ENCODE data around the gene GNG7.
"Not testable (repeated sequence)": the region's sequence is repeated elsewhere in the genome, so short reads cannot be mapped to it uniquely, and the experiment has no call there.

The GNG7 gene

DNA sequence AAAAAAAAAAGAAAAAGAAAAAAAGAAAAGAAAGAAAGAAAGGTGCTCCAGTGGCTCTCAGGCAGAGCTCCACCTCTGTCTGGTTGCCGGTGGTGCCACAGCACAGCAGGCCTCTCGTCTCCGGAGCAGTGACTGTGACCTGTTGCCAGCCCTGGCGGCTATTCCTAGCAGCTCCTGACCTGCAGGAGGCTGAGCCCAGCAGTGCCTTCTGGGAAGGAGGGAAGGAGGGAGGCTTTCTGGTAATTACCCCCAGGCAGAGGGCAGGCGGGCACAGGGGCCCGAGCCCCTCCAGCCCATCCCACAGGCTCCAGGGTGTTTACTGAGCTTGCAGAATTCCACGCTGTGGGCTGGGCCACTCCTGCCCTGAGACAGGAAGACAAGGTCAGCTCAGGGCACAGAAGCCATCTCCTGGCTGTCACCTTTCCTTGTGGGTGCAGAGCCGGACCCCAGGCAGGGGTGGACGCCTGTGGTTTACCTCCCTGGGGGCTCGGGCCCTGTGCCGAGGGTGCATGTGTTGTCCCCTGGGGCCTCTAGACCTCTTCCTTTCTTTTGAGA lies 77.9 kb downstream of the GNG7 start:
- no peaks in the 10 kb centered on the region for H3K36me3 ChIP-seq (ENCODE audit: control insufficient read depth in 4 of 4, insufficient read depth in 4 of 4, low read length in 3 of 4)
- peak in 2 of 3 donors; percentile 45 to 53 for DNase-seq
- ChIA-PET POLR2A (interaction anchor here (0.6 to 1.3 kb wide), 4 partner anchors 149 to 1587 kb away, joined by 3 to 6 read pairs (median 4); partner anchors contain the start of gene GADD45B), CTCF (interaction anchor here (1.1 to 1.2 kb wide), 5 partner anchors 10 to 350 kb away, joined by 3 to 4 read pairs (median 3); no protein-coding TSS in a partner anchor)
- H3K27me3 ChIP-seq (replicated peaks in 2 of 5; ENCODE audit: control insufficient read depth in 4 of 5, insufficient read depth in 5 of 5, low read length in 4 of 5), result no peaks in the 10 kb centered on the region
- 20% methylated on average over 8 of the region's 11 CpGs for WGBS (ENCODE audit: insufficient coverage)
- H3K27ac ChIP-seq (ENCODE audit: insufficient read depth in 1 of 2, low read depth in 1 of 2, low read length in 2 of 2, poor library complexity in 1 of 2, severe bottlenecking in 2 of 2), result no peak overlapping the region
- H3K4me3 ChIP-seq (ENCODE audit: control insufficient read depth in 1 of 7, extremely low read depth in 1 of 7, insufficient read depth in 4 of 7, low read depth in 2 of 7, low read length in 6 of 7), result peak overlapping the region in 2 of 7 experiments; percentile 26 to 33
- no peaks in the 10 kb centered on the region for H3K9me3 ChIP-seq (ENCODE audit: control extremely low read depth in 1 of 5, control insufficient read depth in 4 of 5, insufficient read depth in 2 of 5, low read depth in 1 of 5, low read length in 4 of 5)
- peaks cover 8 to 81% (median 71%) of the 10 kb centered on the region in 4 experiments for H3K4me1 ChIP-seq (ENCODE audit: control extremely low read depth in 1 of 4, control insufficient read depth in 4 of 4, insufficient read depth in 4 of 4, low read length in 3 of 4)

DNA sequence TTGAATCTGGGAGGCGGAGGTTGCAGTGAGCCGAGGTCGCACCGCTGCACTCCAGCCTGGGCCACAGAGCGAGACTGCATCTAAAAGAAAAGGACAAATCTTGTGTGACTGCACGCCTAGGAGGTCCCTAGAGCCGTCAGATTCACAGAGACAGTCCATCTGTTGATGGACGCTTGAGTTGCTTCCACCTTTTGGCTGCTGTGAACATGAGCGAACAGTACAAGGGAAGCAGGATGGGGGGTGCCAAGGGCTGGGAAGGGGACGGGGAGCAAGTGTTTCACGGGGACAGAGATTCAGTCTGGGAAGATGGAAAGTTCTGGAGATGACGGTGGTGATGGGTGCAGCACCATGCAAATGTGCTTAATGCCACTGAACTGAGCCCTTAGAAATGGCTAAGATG lies 78.7 kb downstream of the GNG7 start:
- no peak for DNase-seq
- H3K27me3 ChIP-seq (replicated peaks in 2 of 5; ENCODE audit: control insufficient read depth in 4 of 5, insufficient read depth in 5 of 5, low read length in 4 of 5), result no peaks in the 10 kb centered on the region
- CTCF ChIA-PET, result interaction anchor here (1.1 to 1.6 kb wide), 3 partner anchors 10 to 178 kb away, joined by 3 to 6 read pairs (median 3); no protein-coding TSS in a partner anchor
- H3K4me3 ChIP-seq (ENCODE audit: control insufficient read depth in 1 of 7, extremely low read depth in 1 of 7, insufficient read depth in 4 of 7, low read depth in 2 of 7, low read length in 6 of 7), result no peak overlapping the region
- 91% methylated on average over 10 of the region's 12 CpGs for WGBS (ENCODE audit: insufficient coverage)
- H3K27ac ChIP-seq (ENCODE audit: insufficient read depth in 1 of 2, low read depth in 1 of 2, low read length in 2 of 2, poor library complexity in 1 of 2, severe bottlenecking in 2 of 2), result no peak overlapping the region
- POLR2A ChIA-PET, result interaction anchor here (0.6 to 1.3 kb wide), 2 partner anchors 148 to 266 kb away, joined by 3 to 6 read pairs; partner anchors contain the start of gene GADD45B
- peaks cover 7 to 81% (median 73%) of the 10 kb centered on the region in 4 experiments for H3K4me1 ChIP-seq (ENCODE audit: control extremely low read depth in 1 of 4, control insufficient read depth in 4 of 4, insufficient read depth in 4 of 4, low read length in 3 of 4)
- H3K36me3 ChIP-seq (ENCODE audit: control insufficient read depth in 4 of 4, insufficient read depth in 4 of 4, low read length in 3 of 4), result no peaks in the 10 kb centered on the region
- no peaks in the 10 kb centered on the region for H3K9me3 ChIP-seq (ENCODE audit: control extremely low read depth in 1 of 5, control insufficient read depth in 4 of 5, insufficient read depth in 2 of 5, low read depth in 1 of 5, low read length in 4 of 5)

DNA sequence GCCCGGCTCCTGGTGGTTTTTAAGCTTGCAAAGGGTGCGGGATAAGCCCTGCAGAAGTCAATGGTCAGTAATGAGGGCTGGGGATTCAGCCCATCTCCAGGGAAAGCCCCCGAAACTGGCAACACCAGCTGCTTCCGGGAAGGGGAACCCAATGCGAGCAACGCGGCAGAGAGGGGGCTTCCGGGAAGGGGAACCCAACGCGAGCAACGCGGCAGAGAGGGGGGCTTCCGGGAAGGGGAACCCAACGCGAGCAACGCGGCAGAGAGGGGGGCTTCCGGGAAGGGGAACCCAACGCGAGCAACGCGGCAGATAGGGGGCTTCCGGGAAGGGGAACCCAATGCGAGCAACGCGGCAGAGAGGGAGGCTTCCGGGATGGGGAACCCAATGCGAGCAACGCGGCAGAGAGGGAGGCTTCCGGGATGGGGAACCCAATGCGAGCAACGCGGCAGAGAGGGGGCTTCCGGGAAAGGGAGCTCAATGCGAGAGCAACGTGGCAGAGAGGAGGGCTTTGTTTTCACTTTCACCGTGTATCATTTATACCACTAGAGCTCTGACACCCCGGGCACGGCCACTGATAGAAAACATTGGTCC lies 80.0 kb downstream of the GNG7 start:
- H3K4me1 ChIP-seq (ENCODE audit: control extremely low read depth in 1 of 4, control insufficient read depth in 4 of 4, insufficient read depth in 4 of 4, low read length in 3 of 4), result peaks cover 8 to 84% (median 79%) of the 10 kb centered on the region in 4 experiments
- POLR2A ChIA-PET, result not testable (repeated sequence)
- 57% methylated on average over 25 of the region's 40 CpGs for WGBS (ENCODE audit: insufficient coverage)

DNA sequence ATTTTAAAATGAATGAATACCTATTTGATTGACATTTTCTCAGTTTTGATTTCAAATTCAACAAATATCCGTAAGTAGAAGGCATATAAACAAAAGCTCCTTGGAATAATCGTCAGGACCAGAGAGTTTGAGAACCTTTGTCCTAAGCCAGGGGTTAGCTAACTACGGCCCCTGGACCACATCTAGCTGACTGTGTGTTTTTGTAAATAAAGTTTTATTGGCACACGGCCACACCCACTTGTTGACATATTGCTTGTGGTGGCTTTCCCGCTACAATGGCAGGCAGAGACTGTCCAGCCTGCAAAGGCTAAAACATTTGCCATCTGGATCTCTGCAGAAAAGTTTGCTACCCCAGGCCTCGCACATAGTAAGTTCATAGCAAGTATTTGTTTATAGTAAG lies 83.4 kb downstream of the GNG7 start:
- no peaks in the 10 kb centered on the region for H3K36me3 ChIP-seq (ENCODE audit: control insufficient read depth in 4 of 4, insufficient read depth in 4 of 4, low read length in 3 of 4)
- peak overlapping the region; percentile 87 to 95 for H3K27ac ChIP-seq (ENCODE audit: insufficient read depth in 1 of 2, low read depth in 1 of 2, low read length in 2 of 2, poor library complexity in 1 of 2, severe bottlenecking in 2 of 2)
- DNase-seq, result peak in 1 of 3 donors; percentile 43
- peak overlapping the region in 2 of 7 experiments; percentile 26 to 49 for H3K4me3 ChIP-seq (ENCODE audit: control insufficient read depth in 1 of 7, extremely low read depth in 1 of 7, insufficient read depth in 4 of 7, low read depth in 2 of 7, low read length in 6 of 7)
- ChIA-PET CTCF (interaction anchor here (1.1 to 5.3 kb wide), 8 partner anchors 7 to 146 kb away, joined by 3 to 41 read pairs (median 8); partner anchors contain the start of gene GADD45B), POLR2A (interaction anchor here (1.2 kb wide), 1 partner anchor 143 kb away, joined by 6 read pairs; the partner anchor contains the start of gene GADD45B)
- H3K9me3 ChIP-seq (ENCODE audit: control extremely low read depth in 1 of 5, control insufficient read depth in 4 of 5, insufficient read depth in 2 of 5, low read depth in 1 of 5, low read length in 4 of 5), result peaks cover 0 to 4% (median 4%) of the 10 kb centered on the region in 5 experiments
- no peaks in the 10 kb centered on the region for H3K27me3 ChIP-seq (replicated peaks in 2 of 5; ENCODE audit: control insufficient read depth in 4 of 5, insufficient read depth in 5 of 5, low read length in 4 of 5)
- 82% methylated on average over 4 of the region's 6 CpGs for WGBS (ENCODE audit: insufficient coverage)
- H3K4me1 ChIP-seq (ENCODE audit: control extremely low read depth in 1 of 4, control insufficient read depth in 4 of 4, insufficient read depth in 4 of 4, low read length in 3 of 4), result peaks cover 8 to 82% (median 73%) of the 10 kb centered on the region in 4 experiments

More for the DNA sequence above, 80.0 kb downstream of the GNG7 start:
- not testable (repeated sequence) for H3K9me3 ChIP-seq (ENCODE audit: control extremely low read depth in 1 of 5, control insufficient read depth in 4 of 5, insufficient read depth in 2 of 5, low read depth in 1 of 5, low read length in 4 of 5); H3K27ac ChIP-seq (ENCODE audit: insufficient read depth in 1 of 2, low read depth in 1 of 2, low read length in 2 of 2, poor library complexity in 1 of 2, severe bottlenecking in 2 of 2); H3K36me3 ChIP-seq (ENCODE audit: control insufficient read depth in 4 of 4, insufficient read depth in 4 of 4, low read length in 3 of 4); H3K27me3 ChIP-seq (replicated peaks in 2 of 5; ENCODE audit: control insufficient read depth in 4 of 5, insufficient read depth in 5 of 5, low read length in 4 of 5)
- DNase-seq, result peak in 2 of 3 donors; percentile 59 to 65
- CTCF ChIA-PET, result interaction anchor here (0.6 to 5.3 kb wide), 7 partner anchors 9 to 146 kb away, joined by 3 to 41 read pairs (median 4); partner anchors contain the start of gene GADD45B
- peak overlapping the region in 2 of 7 experiments; percentile 4 to 22 for H3K4me3 ChIP-seq (ENCODE audit: control insufficient read depth in 1 of 7, extremely low read depth in 1 of 7, insufficient read depth in 4 of 7, low read depth in 2 of 7, low read length in 6 of 7)

DNA sequence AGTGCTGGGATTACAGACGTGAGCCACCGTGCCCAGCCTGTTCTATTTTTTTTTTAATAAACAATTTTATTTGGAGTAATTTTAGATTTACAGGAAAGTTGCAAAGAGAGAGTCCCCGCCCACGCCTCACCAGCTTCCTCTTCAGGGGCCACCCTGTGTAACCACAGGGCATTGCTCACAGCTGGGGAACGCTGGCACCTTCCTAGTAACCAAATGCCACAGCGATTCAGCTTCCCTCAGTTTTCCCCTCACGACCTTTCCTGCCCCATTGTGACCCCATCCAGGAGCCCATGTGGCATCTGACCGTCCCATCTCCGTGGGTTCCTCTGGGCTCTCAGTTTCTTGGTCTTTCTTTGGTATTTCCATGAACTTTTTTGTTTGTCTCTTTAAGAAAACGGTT lies 83.9 kb downstream of the GNG7 start:
- peak; percentile 82 to 97 (median 94) for DNase-seq
- WGBS (ENCODE audit: insufficient coverage), result 0% methylated on average over 6 of the region's 10 CpGs
- ChIA-PET POLR2A (interaction anchor here (1.2 kb wide), 1 partner anchor 142 kb away, joined by 6 read pairs; the partner anchor contains the start of gene GADD45B), CTCF (interaction anchor here (1.1 to 5.3 kb wide), 7 partner anchors 9 to 146 kb away, joined by 3 to 41 read pairs (median 7); partner anchors contain the start of gene GADD45B)
- Histone ChIP-seq H3K4me3 (ENCODE audit: control insufficient read depth in 1 of 7, extremely low read depth in 1 of 7, insufficient read depth in 4 of 7, low read depth in 2 of 7, low read length in 6 of 7) (peak overlapping the region in 5 of 7 experiments; percentile 22 to 65 (median 49)), H3K36me3 (ENCODE audit: control insufficient read depth in 4 of 4, insufficient read depth in 4 of 4, low read length in 3 of 4) (no peaks in the 10 kb centered on the region), H3K4me1 (ENCODE audit: control extremely low read depth in 1 of 4, control insufficient read depth in 4 of 4, insufficient read depth in 4 of 4, low read length in 3 of 4) (peaks cover 8 to 84% (median 76%) of the 10 kb centered on the region in 4 experiments), H3K9me3 (ENCODE audit: control extremely low read depth in 1 of 5, control insufficient read depth in 4 of 5, insufficient read depth in 2 of 5, low read depth in 1 of 5, low read length in 4 of 5) (peaks cover 0 to 4% (median 4%) of the 10 kb centered on the region in 5 experiments), H3K27ac (ENCODE audit: insufficient read depth in 1 of 2, low read depth in 1 of 2, low read length in 2 of 2, poor library complexity in 1 of 2, severe bottlenecking in 2 of 2) (peak overlapping the region; percentile 87 to 95), H3K27me3 (replicated peaks in 2 of 5; ENCODE audit: control insufficient read depth in 4 of 5, insufficient read depth in 5 of 5, low read length in 4 of 5) (no peaks in the 10 kb centered on the region)

DNA sequence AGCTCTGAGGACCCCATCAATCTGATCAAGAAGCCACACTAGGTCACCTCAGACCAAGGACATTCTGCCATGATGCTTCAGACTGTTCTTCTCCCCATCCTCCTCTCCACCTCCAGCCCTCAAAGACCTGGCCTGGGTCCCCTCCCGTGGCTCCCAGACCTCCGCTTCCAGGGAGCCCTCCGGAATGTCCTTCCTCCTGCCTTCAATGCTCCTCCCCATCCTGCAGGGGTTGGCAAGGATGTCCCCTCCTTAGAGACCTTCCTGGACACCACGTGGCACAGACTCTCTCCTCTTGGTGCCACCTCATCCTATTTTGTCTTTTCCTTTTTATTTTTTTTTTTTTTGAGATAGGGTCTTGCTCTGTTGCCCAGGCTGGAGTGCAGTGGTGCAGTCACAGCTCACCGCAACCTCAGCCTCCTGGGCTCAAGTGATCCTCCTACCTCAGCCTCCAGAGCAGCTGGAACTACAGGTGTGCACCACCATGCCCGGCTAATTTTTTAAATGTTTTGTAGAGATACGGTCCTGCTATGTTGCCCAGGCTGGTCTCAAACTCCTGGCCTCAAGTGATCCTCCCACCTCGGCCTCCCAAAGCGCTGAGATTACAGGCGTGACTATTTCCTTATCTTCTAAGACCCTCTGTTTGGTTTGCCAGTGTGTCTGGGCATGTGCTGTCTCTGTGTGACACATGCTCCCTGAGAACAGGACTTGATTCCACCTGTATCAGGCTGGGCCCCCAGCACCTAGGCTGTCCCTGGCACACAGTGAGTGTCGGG lies 84.9 kb downstream of the GNG7 start:
- Histone ChIP-seq H3K4me1 (ENCODE audit: control extremely low read depth in 1 of 4, control insufficient read depth in 4 of 4, insufficient read depth in 4 of 4, low read length in 3 of 4) (peaks cover 8 to 86% (median 84%) of the 10 kb centered on the region in 4 experiments), H3K4me3 (ENCODE audit: control insufficient read depth in 1 of 7, extremely low read depth in 1 of 7, insufficient read depth in 4 of 7, low read depth in 2 of 7, low read length in 6 of 7) (peak overlapping the region in 2 of 7 experiments; percentile 33 to 62), H3K36me3 (ENCODE audit: control insufficient read depth in 4 of 4, insufficient read depth in 4 of 4, low read length in 3 of 4) (no peaks in the 10 kb centered on the region), H3K9me3 (ENCODE audit: control extremely low read depth in 1 of 5, control insufficient read depth in 4 of 5, insufficient read depth in 2 of 5, low read depth in 1 of 5, low read length in 4 of 5) (peaks cover 0 to 4% (median 4%) of the 10 kb centered on the region in 5 experiments), H3K27me3 (replicated peaks in 2 of 5; ENCODE audit: control insufficient read depth in 4 of 5, insufficient read depth in 5 of 5, low read length in 4 of 5) (no peaks in the 10 kb centered on the region), H3K27ac (ENCODE audit: insufficient read depth in 1 of 2, low read depth in 1 of 2, low read length in 2 of 2, poor library complexity in 1 of 2, severe bottlenecking in 2 of 2) (peak overlapping the region in 1 of 2 experiments; percentile 95)
- ChIA-PET CTCF (interaction anchor here (1.0 to 5.3 kb wide), 8 partner anchors 10 to 145 kb away, joined by 3 to 41 read pairs (median 5); no protein-coding TSS in a partner anchor), POLR2A (interaction anchor here (2.5 kb wide), 1 partner anchor 142 kb away, joined by 11 read pairs; the partner anchor contains the start of gene GADD45B)
- no peak for DNase-seq
- WGBS (ENCODE audit: insufficient coverage), result 87% methylated on average over 10 of the region's 11 CpGs
